Esophagus squamous epithelium (tissue), 5 donors: ENCODE data around the gene ILRUN. TPM values are rescaled to one million over a fixed set of nuclear protein-coding genes. Genes with fewer than 3 reads are reported as not detected.

ENCODE experiments used
- DNase-seq: peaks from one replicate; lab custom pipeline; 2025; lab: John Stamatoyannopoulos, UW
- H3K27ac ChIP-seq, 4 donors: fragments of 200-600 bp; sonication (generic); one replicate each; pipeline ENCODE4 v1.5.1; 2016 to 2019; ENCODE audit warnings: mild to moderate bottlenecking in 1 of 4
- H3K27me3 ChIP-seq, 4 donors: fragments of 200-600 bp; sonication (generic); 1 replicate in 3 of 4; 2 replicates in 1 of 4; pipeline versions ENCODE4 v1.5.1 to v1.6.0; 2017 to 2021; ENCODE audit warnings: antibody characterized with exemption in 1 of 4
- H3K36me3 ChIP-seq, 3 donors: fragments of 200-600 bp; sonication (generic); one replicate each; pipeline ENCODE4 v1.5.1; 2016 to 2019
- H3K4me1 ChIP-seq, 3 donors: fragments of 200-600 bp; sonication (generic); one replicate each; pipeline ENCODE4 v1.5.1; 2017 to 2019
- H3K4me3 ChIP-seq, 4 donors: fragments of 200-600 bp; sonication (generic); 1 replicate in 3 of 4; 2 replicates in 1 of 4; pipeline ENCODE4 v1.5.1; 2016 to 2019; ENCODE audit warnings: mild to moderate bottlenecking in 2 of 4, moderate library complexity in 1 of 4
- H3K9me3 ChIP-seq, 3 donors: fragments of 200-600 bp; sonication (generic); one replicate each; pipeline ENCODE4 v1.5.1; 2016 to 2019
- CTCF ChIP-seq, 6 experiments: fragments of 450-650 bp in 4 of 6; fragments of 200-600 bp in 2 of 6; sonication (generic) in 2 of 6; IDR thresholded peaks; one replicate each; pipeline ENCODE4 v1.5.1; 2016 to 2019; ENCODE audit warnings: antibody characterized with exemption in 6 of 6, mild to moderate bottlenecking in 4 of 6, moderate library complexity in 4 of 6
- POLR2A ChIP-seq, 4 donors: fragments of 450-650 bp; IDR thresholded peaks; one replicate each; pipeline ENCODE4 v1.6.1; 2017; ENCODE audit warnings: antibody characterized with exemption in 4 of 4, mild to moderate bottlenecking in 4 of 4, moderate library complexity in 3 of 4
- WGBS, 2 donors: methylation state at CpG; one replicate each; pipeline ENCODE4 v1.1.5; 2018; 5-methylcytosine and 5-hydroxymethylcytosine counted together
- intact Hi-C: fragments of 100-400 bp; cut with DNase I; formaldehyde crosslinking; loops from one replicate; pipeline ENCODE4 v1.15.0; 2022
- total RNA-seq, 4 donors: library from RNA; depleted of rRNA; stranded (reverse); fragments of >200 nt; gene quantifications; one replicate each; pipeline ENCODE4 v1.1.0, GENCODE V29; 2016
- donor health status: DM: yes; HTN: yes; CAD: no.

The ILRUN gene
- total RNA-seq, 4 donors from 2014 or later = 43.8 to 52.8 (median 50.0) TPM

- H3K36me3 ChIP-seq = no peaks in the 10 kb centered on the region
- H3K27me3 ChIP-seq = no peaks in the 10 kb centered on the region
- no peak for TF ChIP-seq CTCF (IDR thresholded peaks at IDR 0.05)
- TF ChIP-seq POLR2A (IDR thresholded peaks at IDR 0.05) = no peak
- DNase-seq = no peak
- H3K4me1 ChIP-seq = peaks cover 0 to 23% (median 4%) of the 10 kb centered on the region in 3 donors
- WGBS, 2 donors = 78 to 79% methylated on average over 2 of the region's 3 CpGs
- H3K9me3 ChIP-seq = no peaks in the 10 kb centered on the region
- no peak overlapping the region for H3K27ac ChIP-seq
- no peak overlapping the region for H3K4me3 ChIP-seq
- intact Hi-C loops = no loop called here
Measured at GRCh38 chr6:34736823-34737222, 40.3 kb upstream of the ILRUN start.

- Histone ChIP-seq H3K4me1 (peaks cover 0 to 8% (median 0%) of the 10 kb centered on the region in 3 donors), H3K9me3 (no peaks in the 10 kb centered on the region), H3K36me3 (no peaks in the 10 kb centered on the region), H3K27ac (no peak overlapping the region), H3K27me3 (no peaks in the 10 kb centered on the region), H3K4me3 (no peak overlapping the region)
- WGBS, 2 donors = 89 to 96% methylated on average over 4 to 5 of the region's 5 CpGs
- intact Hi-C loops = no loop called here
- no peak for TF ChIP-seq CTCF (IDR thresholded peaks at IDR 0.05)
- no peak for TF ChIP-seq POLR2A (IDR thresholded peaks at IDR 0.05)
- no peak for DNase-seq
Measured at GRCh38 chr6:34731393-34732060, 35.0 kb upstream of the ILRUN start.

GRCh38 chr6:34729631-34730470, 33.3 kb upstream of the ILRUN start:
- Histone ChIP-seq H3K9me3 (no peaks in the 10 kb centered on the region), H3K27ac (no peak overlapping the region), H3K36me3 (no peaks in the 10 kb centered on the region), H3K27me3 (no peaks in the 10 kb centered on the region), H3K4me1 (peaks cover 0 to 8% (median 0%) of the 10 kb centered on the region in 3 donors), H3K4me3 (no peak overlapping the region)
- 58 to 61% methylated on average over 3 to 4 of the region's 4 CpGs for WGBS, 2 donors
- DNase-seq = no peak
- intact Hi-C loops = no loop called here
- no peak for TF ChIP-seq POLR2A (IDR thresholded peaks at IDR 0.05)
- no peak for TF ChIP-seq CTCF (IDR thresholded peaks at IDR 0.05)

GRCh38 chr6:34726055-34726454, 29.5 kb upstream of the ILRUN start:
- Histone ChIP-seq H3K27me3 (no peaks in the 10 kb centered on the region), H3K4me3 (no peak overlapping the region), H3K4me1 (peaks cover 0 to 13% (median 0%) of the 10 kb centered on the region in 3 donors), H3K36me3 (no peaks in the 10 kb centered on the region), H3K9me3 (no peaks in the 10 kb centered on the region), H3K27ac (no peak overlapping the region)
- TF ChIP-seq POLR2A (IDR thresholded peaks at IDR 0.05) = no peak
- TF ChIP-seq CTCF (IDR thresholded peaks at IDR 0.05) = no peak
- intact Hi-C loops = no loop called here
- WGBS, 2 donors = 33 to 75% methylated on average over 1 of the region's 1 CpG
- no peak for DNase-seq

GRCh38 chr6:34723203-34723602, 26.6 kb upstream of the ILRUN start:
- no peak for DNase-seq
- H3K27ac ChIP-seq = no peak overlapping the region
- no peaks in the 10 kb centered on the region for H3K9me3 ChIP-seq
- intact Hi-C loops = no loop called here
- no peak for TF ChIP-seq POLR2A (IDR thresholded peaks at IDR 0.05)
- no peak for TF ChIP-seq CTCF (IDR thresholded peaks at IDR 0.05)
- H3K4me1 ChIP-seq = peaks cover 0 to 19% (median 0%) of the 10 kb centered on the region in 3 donors
- H3K36me3 ChIP-seq = no peaks in the 10 kb centered on the region
- H3K27me3 ChIP-seq = no peaks in the 10 kb centered on the region
- H3K4me3 ChIP-seq = no peak overlapping the region
- 46 to 50% methylated on average over 2 of the region's 2 CpGs for WGBS, 2 donors
